ENCODE data around the gene OR4D10. TPM values are rescaled to one million over a fixed set of nuclear protein-coding genes. Genes with fewer than 3 reads are reported as not detected.

The OR4D10 gene
- total and polyA plus RNA-seq, 2 of the 8 experiments (the other 6 are each of a cell fraction or from before 2014, with no cell fraction given), result not detected

GRCh38 chr11:59475176-59475575 lies 2.1 kb downstream of the OR4D10 start:
- no peak overlapping the region for H2BK5ac ChIP-seq (ENCODE audit: low read depth, low read length)
- DNase-seq (ENCODE audit: low read depth in 1 of 2, low spot score in 2 of 2) (no peak), FAIRE-seq (no peak)
- no peaks in the 10 kb centered on the region for H3K9me3 ChIP-seq (ENCODE audit: insufficient read depth in 2 of 2, low read depth in 1 of 2, low read length in 1 of 2)
- H3K4ac ChIP-seq (replicated peaks; ENCODE audit: insufficient read length, low read depth, low read length), result no peak overlapping the region
- no peak overlapping the region for H2BK12ac ChIP-seq (ENCODE audit: low read depth, low read length)
- H3K27me3 ChIP-seq (replicated peaks in 1 of 4; ENCODE audit: control insufficient read depth in 3 of 4, extremely low read depth in 1 of 4, insufficient read depth in 3 of 4, low read length in 3 of 4), result no peaks in the 10 kb centered on the region
- H3K56ac ChIP-seq (replicated peaks; ENCODE audit: insufficient read length, low read depth, low read length), result no peak overlapping the region
- no peak overlapping the region for H3K23ac ChIP-seq (ENCODE audit: insufficient read length)
- no peak overlapping the region for H4K91ac ChIP-seq (replicated peaks; ENCODE audit: insufficient read length, low read length)
- no peak overlapping the region for H4K8ac ChIP-seq (ENCODE audit: extremely low read depth, insufficient read depth, low read length)
- POLR2A ChIA-PET (ENCODE audit: partially characterized antibody), result no interaction called here
- no peak overlapping the region for H2BK15ac ChIP-seq (ENCODE audit: low read length)
- H3K79me2 ChIP-seq (ENCODE audit: control insufficient read depth in 1 of 2, insufficient read depth in 2 of 2, low read length in 2 of 2), result no peaks in the 10 kb centered on the region
- no peaks in the 10 kb centered on the region; the same call in 1 of the 2 replicates for H3K23me2 ChIP-seq (ENCODE audit: low read depth, low read length)
- H3K4me1 ChIP-seq (replicated peaks in 1 of 4; ENCODE audit: control insufficient read depth in 3 of 4, insufficient read depth in 4 of 4, low read length in 3 of 4), result no peaks in the 10 kb centered on the region
- H3K4me2 ChIP-seq (ENCODE audit: insufficient read depth in 1 of 2, low read depth in 2 of 2, low read length in 2 of 2), result no peak overlapping the region
- H3K79me1 ChIP-seq (ENCODE audit: low read depth, low read length), result no peaks in the 10 kb centered on the region
- no peak overlapping the region for H2BK120ac ChIP-seq (replicated peaks; ENCODE audit: low read depth, low read length)
- H2AFZ ChIP-seq (ENCODE audit: low read length), result no peak overlapping the region
- CTCF ChIA-PET (ENCODE audit: partially characterized antibody), result no interaction called here
- H2AK5ac ChIP-seq (ENCODE audit: low read depth, low read length), result no peak overlapping the region
- 82% methylated on average over 9 of the region's 9 CpGs; no CpG with 5 or more reads in 1 of the 2 experiments for whole genome bisulfite sequencing, 2 experiments (ENCODE audit: extremely low coverage in 1 of 2, insufficient coverage in 1 of 2, insufficient read length in 1 of 2, insufficient replicate concordance in 2 of 2, low coverage in 1 of 2, low lambda C conversion rate in 2 of 2, missing lambda C conversion rate in 1 of 2)
- no peak overlapping the region for H4K5ac ChIP-seq (ENCODE audit: insufficient read length, low read depth, low read length)
- H3K36me3 ChIP-seq (ENCODE audit: control insufficient read depth in 2 of 4, insufficient read depth in 4 of 4, low read length in 3 of 4), result no peaks in the 10 kb centered on the region
- H2BK20ac ChIP-seq (ENCODE audit: low read length), result no peak overlapping the region
- no peak overlapping the region for H3K4me3 ChIP-seq (ENCODE audit: extremely low read depth in 1 of 4, insufficient read depth in 2 of 4, low read depth in 3 of 4, low read length in 4 of 4)
- H3K9ac ChIP-seq (replicated peaks in 1 of 4; ENCODE audit: extremely low read depth in 1 of 4, low read depth in 3 of 4, low read length in 3 of 4), result no peak overlapping the region
- H3K18ac ChIP-seq (ENCODE audit: extremely low read depth, low read length), result no peak overlapping the region
- no peak overlapping the region for H3K14ac ChIP-seq (ENCODE audit: insufficient read length)
- H3K27ac ChIP-seq (ENCODE audit: low read depth, low read length), result no peak overlapping the region
- H4K20me1 ChIP-seq (replicated peaks in 1 of 2; ENCODE audit: control insufficient read depth in 1 of 2, insufficient read depth in 2 of 2, low read length in 2 of 2), result no peaks in the 10 kb centered on the region
- no peak for TF ChIP-seq KDM1A (IDR thresholded peaks at IDR 0.05; ENCODE audit: borderline replicate concordance, low read length)
- TF ChIP-seq SP1 (IDR thresholded peaks at IDR 0.05; ENCODE audit: low read depth, low read length), result no peak
- TF ChIP-seq BRCA1 (IDR thresholded peaks at IDR 0.05; ENCODE audit: low read depth, low read length), result no peak
- TF ChIP-seq SP4 (IDR thresholded peaks at IDR 0.05; ENCODE audit: low read length), result no peak
- TF ChIP-seq HDAC2 (IDR thresholded peaks at IDR 0.05; ENCODE audit: borderline replicate concordance in 1 of 2, low read depth in 2 of 2, low read length in 2 of 2), result no peak
- no peak for TF ChIP-seq HDAC6 (IDR thresholded peaks at IDR 0.05; ENCODE audit: low read depth, low read length)
- TF ChIP-seq KDM5A (IDR thresholded peaks at IDR 0.05; ENCODE audit: low read length), result no peak
